ENCODE results near the gene ZC3H13.
A peak's percentile ranks its signal among the peaks of the same experiment; 100 is the strongest.
"Not testable (repeated sequence)": the region's sequence is repeated elsewhere in the genome, so short reads cannot be mapped to it uniquely, and the experiment has no call there.

Gene ZC3H13

GRCh38 chr13:46004491-46004890 lies 48.1 kb downstream of the ZC3H13 start:
- peak; percentile 4 to 64 (median 50) for DNase-seq

- no peak for DNase-seq
Observed at GRCh38 chr13:45996631-45997030, 55.9 kb downstream of the ZC3H13 start.

- no peak for DNase-seq
Observed at GRCh38 chr13:45995245-45995644, 57.3 kb downstream of the ZC3H13 start.

GRCh38 chr13:45994752-45995151 lies 57.8 kb downstream of the ZC3H13 start:
- DNase-seq, result no peak

- DNase-seq, result no peak
Observed at GRCh38 chr13:45989607-45990006, 62.9 kb downstream of the ZC3H13 start.

GRCh38 chr13:45981127-45981526 lies 71.4 kb downstream of the ZC3H13 start:
- not testable (repeated sequence) for DNase-seq

- no peak for DNase-seq
Observed at GRCh38 chr13:45975337-45975736, 77.2 kb downstream of the ZC3H13 start.

- no peak for DNase-seq
Observed at GRCh38 chr13:45974500-45974899, 78.0 kb downstream of the ZC3H13 start.

- DNase-seq, result no peak
Observed at GRCh38 chr13:45967589-45967988, 85.0 kb downstream of the ZC3H13 start.

- DNase-seq, result no peak
Observed at GRCh38 chr13:45966715-45967114, 85.8 kb downstream of the ZC3H13 start.

GRCh38 chr13:45961468-45961867 lies 91.1 kb downstream of the ZC3H13 start:
- no peak for DNase-seq

- DNase-seq, result peak; percentile 6 to 58 (median 57)
Observed at GRCh38 chr13:45954836-45955800, 97.4 kb downstream of the ZC3H13 start.

GRCh38 chr13:45953082-45953481 lies 99.5 kb downstream of the ZC3H13 start:
- DNase-seq, result no peak

GRCh38 chr13:45951724-45952123 lies 100.8 kb downstream of the ZC3H13 start:
- peak; percentile 39 to 58 (median 42) for DNase-seq

GRCh38 chr13:45951166-45951565 lies 101.4 kb downstream of the ZC3H13 start:
- DNase-seq, result peak in 2 of 3 donors; percentile 45 to 68

- DNase-seq, result peak; percentile 76 to 89 (median 87)
Observed at GRCh38 chr13:45950386-45951000, 102.1 kb downstream of the ZC3H13 start.

- no peak for DNase-seq
Observed at GRCh38 chr13:45949161-45949560, 103.4 kb downstream of the ZC3H13 start.

- peak; percentile 37 to 63 (median 59) for DNase-seq
Observed at GRCh38 chr13:45943965-45944364, 108.6 kb downstream of the ZC3H13 start.

- no peak for DNase-seq
Observed at GRCh38 chr13:45943120-45943519, 109.4 kb downstream of the ZC3H13 start.

GRCh38 chr13:45941261-45941660 lies 111.3 kb downstream of the ZC3H13 start:
- DNase-seq, result no peak

GRCh38 chr13:45940061-45940460 lies 112.5 kb downstream of the ZC3H13 start:
- peak in 2 of 3 donors; percentile 38 to 61 for DNase-seq

- DNase-seq, result no peak
Observed at GRCh38 chr13:45936621-45937020, 115.9 kb downstream of the ZC3H13 start.

- no peak for DNase-seq
Observed at GRCh38 chr13:45934283-45934682, 118.3 kb downstream of the ZC3H13 start.

Measured in suppressor macrophage treated with lipopolysaccharide for 1 hour (primary cell).